IMR-90 (cell line): Measurements from ENCODE around the gene NUDT5. TPM values are rescaled to one million over a fixed set of nuclear protein-coding genes. Genes with fewer than 3 reads are reported as not detected.

Experiments used
- ATAC-seq: fragments of 200-7000 bp; cut with Tn5 transposase; 2 replicates; pipeline ENCODE4 v1.9.1; 2020; ENCODE audit warnings: low read depth, mild to moderate bottlenecking, moderate library complexity
- BruUV-seq: library from RNA; stranded (reverse); fragments of 400-500 nt; replicated peaks from 2 replicates; lab custom pipeline; 2021; lab: Mats Ljungman, UMichigan
- CTCF ChIA-PET: fragments of 300-600 bp; formaldehyde crosslinking; extraction: SDS; loops from one replicate; lab custom pipeline; 2021; ENCODE audit warnings: antibody characterized with exemption; lab: Yijun Ruan, JAX
- POLR2A ChIA-PET: fragments of 300-600 bp; sonication (Branson Sonifier 250); formaldehyde crosslinking; loops from one replicate; lab custom pipeline; 2022; ENCODE audit warnings: antibody characterized with exemption; ENCODE audit not compliant: unreplicated experiment; lab: Charles Lee
- DNase-seq: peaks from one replicate; pipeline ENCODE4 v3.0.0; 2013
- H2AFZ ChIP-seq: replicated peaks from 2 replicates; pipeline ENCODE3; 2013; ENCODE audit warnings: low read length, mild to moderate bottlenecking; ENCODE audit not compliant: poor library complexity
- H2AK5ac ChIP-seq: 2 replicates; pipeline ENCODE4 v1.6.1; 2013; ENCODE audit warnings: low read depth, low read length, inconsistent platforms
- H2AK9ac ChIP-seq: replicated peaks from 2 replicates; pipeline ENCODE3; 2013; ENCODE audit warnings: mild to moderate bottlenecking, low read depth, low read length, moderate library complexity; ENCODE audit not compliant: poor library complexity
- H2BK120ac ChIP-seq: 2 replicates; pipeline ENCODE4 v1.6.1; 2013; ENCODE audit warnings: low read depth, low read length, inconsistent platforms
- H2BK15ac ChIP-seq: 3 replicates; pipeline ENCODE4 v1.6.1; 2013; ENCODE audit warnings: low read depth, low read length, inconsistent platforms
- H2BK20ac ChIP-seq: 2 replicates; pipeline ENCODE4 v1.6.1; 2013; ENCODE audit warnings: low read depth, mild to moderate bottlenecking, inconsistent platforms, low read length, moderate library complexity
- H2BK5ac ChIP-seq: 2 replicates; pipeline ENCODE4 v1.6.1; 2013; ENCODE audit warnings: mild to moderate bottlenecking, low read depth, low read length, inconsistent platforms; ENCODE audit not compliant: poor library complexity, severe bottlenecking
- H3K14ac ChIP-seq: replicated peaks from 2 replicates; pipeline ENCODE4 v1.6.1; 2013; ENCODE audit warnings: low read depth, low read length, inconsistent platforms
- H3K18ac ChIP-seq: 2 replicates; pipeline ENCODE4 v1.6.1; 2013; ENCODE audit warnings: low read depth, low read length, control low read depth
- H3K23ac ChIP-seq: 2 replicates; pipeline ENCODE4 v1.6.1; 2013; ENCODE audit warnings: low read depth, low read length, inconsistent platforms
- H3K27ac ChIP-seq: 2 replicates; pipeline ENCODE4 v1.5.1; 2013; ENCODE audit warnings: mild to moderate bottlenecking, control low read depth, low read length; ENCODE audit not compliant: insufficient read depth
- H3K27me3 ChIP-seq: 2 replicates; pipeline ENCODE4 v1.6.1; 2013; ENCODE audit warnings: low read length; ENCODE audit not compliant: control insufficient read depth, insufficient read depth
- H3K36me3 ChIP-seq: 2 replicates; pipeline ENCODE4 v1.6.1; 2013; ENCODE audit warnings: low read length, mixed read lengths; ENCODE audit not compliant: control insufficient read depth, insufficient read depth
- H3K4ac ChIP-seq: 2 replicates; pipeline ENCODE4 v1.6.1; 2013; ENCODE audit warnings: low read depth, low read length, inconsistent platforms
- H3K4me1 ChIP-seq: 2 replicates; pipeline ENCODE4 v1.6.1; 2013; ENCODE audit warnings: low read length, mixed read lengths; ENCODE audit not compliant: control insufficient read depth, insufficient read depth
- H3K4me2 ChIP-seq: 2 replicates; pipeline ENCODE4 v1.6.1; 2013; ENCODE audit warnings: low read depth, mild to moderate bottlenecking, control low read depth, low read length, moderate library complexity
- H3K4me3 ChIP-seq: 2 replicates; pipeline ENCODE4 v1.5.1; 2013; ENCODE audit warnings: low read depth, mild to moderate bottlenecking, control low read depth, low read length, moderate library complexity; ENCODE audit not compliant: insufficient read depth
- H3K56ac ChIP-seq: 2 replicates; pipeline ENCODE4 v1.6.1; 2013; ENCODE audit warnings: low read length, inconsistent platforms; ENCODE audit not compliant: insufficient read depth; ENCODE audit errors: extremely low read depth
- H3K79me1 ChIP-seq, 2 experiments: 2 replicates each; pipeline ENCODE4 v1.6.1; 2013; ENCODE audit warnings: low read length in 2 of 2, inconsistent platforms in 1 of 2, low read depth in 1 of 2
- H3K9ac ChIP-seq: 2 replicates; pipeline ENCODE4 v1.6.1; 2013; ENCODE audit warnings: low read depth, low read length, control low read depth
- H3K9me1 ChIP-seq: 2 replicates; pipeline ENCODE4 v1.6.1; 2013; ENCODE audit warnings: low read length, inconsistent platforms; ENCODE audit not compliant: insufficient read depth
- H3K9me3 ChIP-seq: 2 replicates; pipeline ENCODE4 v1.6.1; 2013; ENCODE audit warnings: low read length; ENCODE audit not compliant: control insufficient read depth, insufficient read depth
- H4K20me1 ChIP-seq: 2 replicates; pipeline ENCODE4 v1.6.1; 2013; ENCODE audit warnings: low read length, inconsistent platforms; ENCODE audit not compliant: insufficient read depth
- H4K5ac ChIP-seq: 2 replicates; pipeline ENCODE4 v1.6.1; 2013; ENCODE audit warnings: mild to moderate bottlenecking, low read depth, low read length, control low read depth
- H4K8ac ChIP-seq, 2 experiments: 2 replicates each; pipeline ENCODE4 v1.6.1; 2013; ENCODE audit warnings: low read depth in 2 of 2, low read length in 2 of 2, control low read depth in 1 of 2, inconsistent platforms in 1 of 2
- H4K91ac ChIP-seq: 2 replicates; pipeline ENCODE4 v1.6.1; 2013; ENCODE audit warnings: low read depth, low read length, inconsistent platforms; ENCODE audit not compliant: insufficient read depth
- BHLHE40 ChIP-seq: fragments of 150-350 bp; IDR thresholded peaks from 2 replicates; pipeline ENCODE4 v1.6.1; 2016; ENCODE audit warnings: mild to moderate bottlenecking, low read depth, low read length
- CEBPB ChIP-seq: IDR thresholded peaks from 2 replicates; pipeline ENCODE4 v1.6.1; 2012; ENCODE audit warnings: low read depth, low read length, improper control_type of control experiment
- CHD1 ChIP-seq: IDR thresholded peaks from 2 replicates; pipeline ENCODE4 v1.6.1; 2012; ENCODE audit warnings: low read depth, low read length, improper control_type of control experiment
- FOS ChIP-seq: fragments of 150-350 bp; IDR thresholded peaks from 2 replicates; pipeline ENCODE4 v1.6.1; 2016; ENCODE audit warnings: low read depth, low read length
- MAFK ChIP-seq: IDR thresholded peaks from 2 replicates; pipeline ENCODE4 v1.6.1; 2012; ENCODE audit warnings: low read depth, low read length, improper control_type of control experiment
- MAZ ChIP-seq: IDR thresholded peaks from 2 replicates; pipeline ENCODE4 v1.6.1; 2012; ENCODE audit warnings: low read depth, mild to moderate bottlenecking, low read length, improper control_type of control experiment, moderate library complexity, borderline replicate concordance
- MXI1 ChIP-seq: IDR thresholded peaks from 2 replicates; pipeline ENCODE4 v1.6.1; 2012; ENCODE audit warnings: low read depth, mild to moderate bottlenecking, low read length, moderate library complexity, borderline replicate concordance
- NFE2L2 ChIP-seq: fragments of 150-350 bp; IDR thresholded peaks from 2 replicates; pipeline ENCODE4 v1.6.1; 2016; ENCODE audit warnings: low read depth, mild to moderate bottlenecking, low read length
- POLR2A ChIP-seq: IDR thresholded peaks from 2 replicates; pipeline ENCODE4 v1.6.1; 2012; ENCODE audit warnings: mild to moderate bottlenecking, low read depth, low read length
- RAD21 ChIP-seq: IDR thresholded peaks from 2 replicates; pipeline ENCODE4 v1.6.1; 2012; ENCODE audit warnings: low read length, improper control_type of control experiment
- RCOR1 ChIP-seq: IDR thresholded peaks from 2 replicates; pipeline ENCODE4 v1.6.1; 2012; ENCODE audit warnings: mild to moderate bottlenecking, low read length, improper control_type of control experiment; ENCODE audit not compliant: insufficient replicate concordance
- RFX5 ChIP-seq: IDR thresholded peaks from 2 replicates; pipeline ENCODE4 v1.8.0; 2012; ENCODE audit warnings: low read depth, mild to moderate bottlenecking, low read length, moderate library complexity
- SMC3 ChIP-seq: fragments of 150-350 bp; IDR thresholded peaks from 2 replicates; pipeline ENCODE4 v1.6.1; 2016; ENCODE audit warnings: low read depth, mild to moderate bottlenecking, antibody characterized with exemption, low read length, moderate library complexity
- WGBS, 2 experiments: methylation state at CpG; one replicate each; pipeline versions ENCODE4 v1.1.5 to v1.1.7; 2013; ENCODE audit warnings: missing lambda C conversion rate in 2 of 2; ENCODE audit not compliant: insufficient read length in 1 of 2; ENCODE audit errors: extremely low coverage in 2 of 2; 5-methylcytosine and 5-hydroxymethylcytosine counted together
- dilution Hi-C: fragments of 300-500 bp; cut with HindIII; formaldehyde crosslinking; loops from one replicate; pipeline ENCODE4 v1.14.3; 2018; ENCODE audit warnings: low sequenced_read_pairs; ENCODE audit not compliant: unreplicated experiment
- in situ Hi-C: fragments of 300-500 bp; cut with MboI; formaldehyde crosslinking; loops from 3 replicates; pipeline ENCODE4 v1.14.3; 2019; ENCODE audit warnings: low sequenced_read_pairs, inconsistent platforms, mixed read lengths
- intact Hi-C: fragments of 100-400 bp; cut with micrococcal nuclease; formaldehyde crosslinking; loops from 2 replicates; pipeline ENCODE4 v1.10.0; 2022
- polyA plus RNA-seq, 3 experiments: library from polyadenylated mRNA; depleted of rRNA; stranded (reverse); fragments of >200 nt; gene quantifications; 2 replicates each; pipeline ENCODE4 v1.2.3, GENCODE V29; 2012; ENCODE audit warnings: low replicate concordance in 1 of 3
- total RNA-seq: library from RNA; depleted of rRNA; stranded (reverse); fragments of >200 nt; gene quantifications from 2 replicates; pipeline ENCODE4 v1.2.3, GENCODE V29; 2012
- TF ChIP-seq, protein P1 (sequence below): fragments of 150-350 bp; IDR thresholded peaks from 2 replicates; pipeline ENCODE4 v1.6.1; 2016; ENCODE audit warnings: low read depth, mild to moderate bottlenecking, low read length, moderate library complexity, borderline replicate concordance
- TF ChIP-seq, protein P2 (sequence below): conservative IDR thresholded peaks from 2 replicates; pipeline ENCODE4 v1.5.1; 2012; ENCODE audit warnings: mild to moderate bottlenecking, low read depth, low read length, improper control_type of control experiment
- TF ChIP-seq, protein P3 (sequence below): fragments of 150-350 bp; IDR thresholded peaks from 2 replicates; pipeline ENCODE4 v1.6.1; 2017; ENCODE audit warnings: mild to moderate bottlenecking, antibody characterized with exemption, low read length, low read depth

NUDT5 gene
- total and polyA plus RNA-seq, 2 of the 4 experiments (the other 2 are of a cell fraction), result 70.1 to 74.6 TPM

DNA sequence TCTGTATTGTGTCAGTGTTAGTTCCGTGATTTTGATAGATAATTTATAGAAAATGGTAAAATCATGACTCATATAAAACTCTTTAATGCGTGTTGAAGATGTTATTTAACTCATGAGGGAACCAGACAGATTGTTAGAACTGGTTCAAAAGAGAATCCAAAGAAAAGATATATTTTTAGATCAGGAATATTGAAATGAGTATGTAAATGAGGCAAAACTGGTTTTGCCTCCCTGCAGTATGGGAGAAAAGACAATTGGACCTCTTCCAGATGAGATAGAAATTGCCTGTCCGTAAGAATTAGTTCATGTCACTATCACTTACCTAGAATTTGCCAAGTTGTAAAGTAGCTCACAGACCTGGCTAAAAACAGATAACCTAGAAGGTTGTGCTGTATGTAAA, 17.9 kb upstream of the NUDT5 start:
- peaks cover 22 to 26% of the 10 kb centered on the region in 2 experiments for H3K79me1 ChIP-seq
- no peak overlapping the region for H2BK5ac ChIP-seq
- POLR2A ChIA-PET, result no interaction called here
- no peak overlapping the region for H4K8ac ChIP-seq
- no peak overlapping the region for H2BK15ac ChIP-seq
- no TSS peak for BruUV-seq
- no peak overlapping the region for H4K91ac ChIP-seq
- intact Hi-C loops, result loop anchor here (1.0 to 5.0 kb wide), 2 partner anchors 498 to 689 kb away; no protein-coding TSS in a partner anchor
- H3K9me1 ChIP-seq, result no peaks in the 10 kb centered on the region
- no peak overlapping the region for H3K27ac ChIP-seq
- CTCF ChIA-PET, result interaction anchor here (1.4 to 1.7 kb wide), 3 partner anchors 18 to 498 kb away, joined by 3 to 4 read pairs (median 4); partner anchors contain the start of genes CDC123 and NUDT5
- peaks cover 33% of the 10 kb centered on the region for H3K36me3 ChIP-seq
- no peak for DNase-seq
- no peak overlapping the region for H3K23ac ChIP-seq
- H3K4me3 ChIP-seq, result no peak overlapping the region
- H4K20me1 ChIP-seq, result 0 out of 2 replicates have a peak, but pooled peaks cover 3% of the 10 kb centered on the region
- dilution Hi-C loops, result no loop called here
- no CpG with 5 or more reads among the region's 3 CpGs for WGBS, 2 experiments
- H3K18ac ChIP-seq, result no peak overlapping the region
- H2AK5ac ChIP-seq, result no peak overlapping the region
- H3K4me2 ChIP-seq, result no peak overlapping the region
- no peak overlapping the region for H3K14ac ChIP-seq
- TF ChIP-seq NFE2L2, result no peak
- TF ChIP-seq BHLHE40, result no peak
- TF ChIP-seq, protein P1, sequence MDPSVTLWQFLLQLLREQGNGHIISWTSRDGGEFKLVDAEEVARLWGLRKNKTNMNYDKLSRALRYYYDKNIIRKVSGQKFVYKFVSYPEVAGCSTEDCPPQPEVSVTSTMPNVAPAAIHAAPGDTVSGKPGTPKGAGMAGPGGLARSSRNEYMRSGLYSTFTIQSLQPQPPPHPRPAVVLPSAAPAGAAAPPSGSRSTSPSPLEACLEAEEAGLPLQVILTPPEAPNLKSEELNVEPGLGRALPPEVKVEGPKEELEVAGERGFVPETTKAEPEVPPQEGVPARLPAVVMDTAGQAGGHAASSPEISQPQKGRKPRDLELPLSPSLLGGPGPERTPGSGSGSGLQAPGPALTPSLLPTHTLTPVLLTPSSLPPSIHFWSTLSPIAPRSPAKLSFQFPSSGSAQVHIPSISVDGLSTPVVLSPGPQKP, result no peak
- TF ChIP-seq MXI1, result no peak
- TF ChIP-seq RFX5, result no peak
- TF ChIP-seq, protein P2, sequence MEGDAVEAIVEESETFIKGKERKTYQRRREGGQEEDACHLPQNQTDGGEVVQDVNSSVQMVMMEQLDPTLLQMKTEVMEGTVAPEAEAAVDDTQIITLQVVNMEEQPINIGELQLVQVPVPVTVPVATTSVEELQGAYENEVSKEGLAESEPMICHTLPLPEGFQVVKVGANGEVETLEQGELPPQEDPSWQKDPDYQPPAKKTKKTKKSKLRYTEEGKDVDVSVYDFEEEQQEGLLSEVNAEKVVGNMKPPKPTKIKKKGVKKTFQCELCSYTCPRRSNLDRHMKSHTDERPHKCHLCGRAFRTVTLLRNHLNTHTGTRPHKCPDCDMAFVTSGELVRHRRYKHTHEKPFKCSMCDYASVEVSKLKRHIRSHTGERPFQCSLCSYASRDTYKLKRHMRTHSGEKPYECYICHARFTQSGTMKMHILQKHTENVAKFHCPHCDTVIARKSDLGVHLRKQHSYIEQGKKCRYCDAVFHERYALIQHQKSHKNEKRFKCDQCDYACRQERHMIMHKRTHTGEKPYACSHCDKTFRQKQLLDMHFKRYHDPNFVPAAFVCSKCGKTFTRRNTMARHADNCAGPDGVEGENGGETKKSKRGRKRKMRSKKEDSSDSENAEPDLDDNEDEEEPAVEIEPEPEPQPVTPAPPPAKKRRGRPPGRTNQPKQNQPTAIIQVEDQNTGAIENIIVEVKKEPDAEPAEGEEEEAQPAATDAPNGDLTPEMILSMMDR, result no peak
- TF ChIP-seq FOS, result no peak
- no peak for TF ChIP-seq SMC3
- TF ChIP-seq MAFK, result no peak
- no peak for TF ChIP-seq POLR2A
- TF ChIP-seq CHD1, result no peak
- no peak for TF ChIP-seq MAZ
- TF ChIP-seq, protein P3, sequence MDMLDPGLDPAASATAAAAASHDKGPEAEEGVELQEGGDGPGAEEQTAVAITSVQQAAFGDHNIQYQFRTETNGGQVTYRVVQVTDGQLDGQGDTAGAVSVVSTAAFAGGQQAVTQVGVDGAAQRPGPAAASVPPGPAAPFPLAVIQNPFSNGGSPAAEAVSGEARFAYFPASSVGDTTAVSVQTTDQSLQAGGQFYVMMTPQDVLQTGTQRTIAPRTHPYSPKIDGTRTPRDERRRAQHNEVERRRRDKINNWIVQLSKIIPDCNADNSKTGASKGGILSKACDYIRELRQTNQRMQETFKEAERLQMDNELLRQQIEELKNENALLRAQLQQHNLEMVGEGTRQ, result no peak
- TF ChIP-seq CEBPB, result no peak
- no peak for TF ChIP-seq RCOR1
- no peak for TF ChIP-seq RAD21
- H3K9ac ChIP-seq, result no peak overlapping the region
- no peak overlapping the region for H2BK120ac ChIP-seq
- ATAC-seq, result no peak
- no peak overlapping the region for H4K5ac ChIP-seq
- no peak overlapping the region for H2AFZ ChIP-seq
- H3K9me3 ChIP-seq, result no peaks in the 10 kb centered on the region
- no peak overlapping the region for H2BK20ac ChIP-seq
- peaks cover 5% of the 10 kb centered on the region for H3K4me1 ChIP-seq
- no peak overlapping the region for H2AK9ac ChIP-seq
- H3K4ac ChIP-seq, result no peak overlapping the region
- H3K27me3 ChIP-seq, result no peaks in the 10 kb centered on the region
- in situ Hi-C loops, result no loop called here
- H3K56ac ChIP-seq, result no peak overlapping the region
